ENCODE measurements around the gene BSPRY.

- no peak for TF ChIP-seq CTCF (IDR thresholded peaks at IDR 0.05)
- no peak for TF ChIP-seq POLR2A (IDR thresholded peaks at IDR 0.05)
Measured at GRCh38 chr9:113368982-113369854, 19.9 kb downstream of the BSPRY start.

Data from uterus (tissue), 2 donors.